ENCODE results near the gene MRPL4.

GRCh38 chr19:10246511-10246910 lies 5.5 kb upstream of the MRPL4 start:
- TF ChIP-seq, protein P1, sequence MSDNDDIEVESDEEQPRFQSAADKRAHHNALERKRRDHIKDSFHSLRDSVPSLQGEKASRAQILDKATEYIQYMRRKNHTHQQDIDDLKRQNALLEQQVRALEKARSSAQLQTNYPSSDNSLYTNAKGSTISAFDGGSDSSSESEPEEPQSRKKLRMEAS (IDR thresholded peaks at IDR 0.05; ENCODE audit: low read depth), result no peak
- TF ChIP-seq CTCF (IDR thresholded peaks at IDR 0.05) (no peak), SIN3A (IDR thresholded peaks at IDR 0.05; ENCODE audit: borderline replicate concordance, low read depth, low read length) (no peak)
